D721Med (cell line): ENCODE data around the gene ZHX3.

Source experiments
- DNase-seq: peaks from one replicate; pipeline ENCODE4 v3.0.0; 2011; ENCODE audit warnings: low spot score; ENCODE audit not compliant: insufficient read length
- FAIRE-seq: peaks from 2 replicates; lab custom pipeline; 2011; peaks lifted over from hg19 to GRCh38; lab: Jason Lieb, UNC
- TF ChIP-seq, protein P1 (sequence below): IDR thresholded peaks from 2 replicates; pipeline ENCODE4 v1.5.1; 2012; ENCODE audit warnings: mild to moderate bottlenecking, control low read depth; ENCODE audit not compliant: insufficient read depth; ENCODE audit errors: missing control alignments

The ZHX3 gene

DNA sequence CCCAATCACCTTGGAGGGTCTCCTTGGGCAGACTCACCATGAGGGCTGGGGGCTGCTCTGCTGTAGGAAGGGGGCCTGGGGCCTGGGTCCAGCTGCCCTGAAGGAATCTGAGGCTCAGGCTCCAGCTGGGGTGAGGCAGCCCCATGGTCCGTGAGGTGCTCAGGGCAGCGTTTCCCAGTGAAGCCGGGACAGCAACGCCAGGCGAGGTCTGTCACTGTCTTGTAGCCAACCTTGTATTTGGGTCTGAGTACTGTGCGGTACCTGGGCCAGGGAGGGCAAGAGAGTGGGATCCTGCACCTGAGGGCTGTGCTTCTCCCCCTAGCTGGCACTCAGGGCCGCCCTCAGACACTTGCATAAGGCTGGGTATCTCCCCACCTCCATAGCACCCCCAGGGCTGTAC lies 46.1 kb upstream of the ZHX3 start:
- FAIRE-seq (no peak), DNase-seq (no peak)
- TF ChIP-seq, protein P1, sequence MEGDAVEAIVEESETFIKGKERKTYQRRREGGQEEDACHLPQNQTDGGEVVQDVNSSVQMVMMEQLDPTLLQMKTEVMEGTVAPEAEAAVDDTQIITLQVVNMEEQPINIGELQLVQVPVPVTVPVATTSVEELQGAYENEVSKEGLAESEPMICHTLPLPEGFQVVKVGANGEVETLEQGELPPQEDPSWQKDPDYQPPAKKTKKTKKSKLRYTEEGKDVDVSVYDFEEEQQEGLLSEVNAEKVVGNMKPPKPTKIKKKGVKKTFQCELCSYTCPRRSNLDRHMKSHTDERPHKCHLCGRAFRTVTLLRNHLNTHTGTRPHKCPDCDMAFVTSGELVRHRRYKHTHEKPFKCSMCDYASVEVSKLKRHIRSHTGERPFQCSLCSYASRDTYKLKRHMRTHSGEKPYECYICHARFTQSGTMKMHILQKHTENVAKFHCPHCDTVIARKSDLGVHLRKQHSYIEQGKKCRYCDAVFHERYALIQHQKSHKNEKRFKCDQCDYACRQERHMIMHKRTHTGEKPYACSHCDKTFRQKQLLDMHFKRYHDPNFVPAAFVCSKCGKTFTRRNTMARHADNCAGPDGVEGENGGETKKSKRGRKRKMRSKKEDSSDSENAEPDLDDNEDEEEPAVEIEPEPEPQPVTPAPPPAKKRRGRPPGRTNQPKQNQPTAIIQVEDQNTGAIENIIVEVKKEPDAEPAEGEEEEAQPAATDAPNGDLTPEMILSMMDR, result no peak

GRCh38 chr20:41362748-41363140 lies 45.2 kb upstream of the ZHX3 start:
- DNase-seq, result no peak
- no peak for FAIRE-seq

DNA sequence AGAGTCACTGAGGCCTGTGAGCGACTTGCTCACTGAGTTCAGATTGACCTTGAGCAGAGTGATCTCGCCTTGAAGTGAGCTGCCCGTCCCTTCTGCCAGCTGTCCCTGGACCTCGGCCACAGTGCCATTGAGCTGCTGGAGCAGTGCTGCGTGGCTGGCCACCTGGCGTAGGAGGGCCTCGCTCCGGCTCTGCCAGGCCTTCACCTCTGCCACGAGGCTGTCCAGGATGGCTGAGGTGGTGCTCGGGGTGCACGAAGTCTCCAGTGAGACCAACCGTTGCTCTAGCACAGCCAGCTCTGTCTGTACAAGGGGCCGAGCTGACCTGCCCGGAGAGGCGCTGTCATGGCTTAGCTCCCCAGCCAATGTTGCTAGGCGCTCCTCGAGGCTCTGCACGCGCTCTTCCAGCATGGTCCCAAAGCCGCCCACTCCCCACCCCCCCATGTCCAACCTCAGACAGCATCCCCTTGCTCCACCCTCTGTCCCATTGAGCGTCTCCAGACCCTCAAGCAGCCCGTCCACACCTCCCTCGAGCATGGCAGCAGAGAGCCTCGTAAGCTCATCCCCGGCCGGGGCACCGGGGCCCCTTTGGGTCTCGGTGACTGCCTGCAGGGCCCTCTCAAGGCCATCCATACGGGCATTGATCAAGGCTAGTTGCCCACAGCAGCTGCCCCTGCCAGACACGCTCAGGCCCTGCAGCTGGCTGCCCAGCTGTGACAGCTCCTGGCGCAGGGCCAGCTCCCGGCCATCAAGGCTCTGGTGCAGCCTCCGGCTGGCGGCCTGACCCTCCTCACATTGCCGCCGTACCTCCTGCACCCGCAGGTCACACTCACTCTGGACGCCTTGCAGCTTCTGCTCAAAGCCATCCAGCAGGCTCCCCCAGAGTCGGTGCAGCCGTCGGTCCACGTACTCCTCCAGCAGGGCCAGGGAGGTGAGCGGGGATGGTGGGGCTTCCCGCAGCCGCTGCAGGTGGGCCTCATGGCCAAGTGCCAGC lies 44.5 kb upstream of the ZHX3 start:
- TF ChIP-seq, protein P1, result no peak
- FAIRE-seq (no peak), DNase-seq (no peak)

More at GRCh38 chr20:41362748-41363140, 45.2 kb upstream of the ZHX3 start:
- TF ChIP-seq, protein P1, result no peak

DNA sequence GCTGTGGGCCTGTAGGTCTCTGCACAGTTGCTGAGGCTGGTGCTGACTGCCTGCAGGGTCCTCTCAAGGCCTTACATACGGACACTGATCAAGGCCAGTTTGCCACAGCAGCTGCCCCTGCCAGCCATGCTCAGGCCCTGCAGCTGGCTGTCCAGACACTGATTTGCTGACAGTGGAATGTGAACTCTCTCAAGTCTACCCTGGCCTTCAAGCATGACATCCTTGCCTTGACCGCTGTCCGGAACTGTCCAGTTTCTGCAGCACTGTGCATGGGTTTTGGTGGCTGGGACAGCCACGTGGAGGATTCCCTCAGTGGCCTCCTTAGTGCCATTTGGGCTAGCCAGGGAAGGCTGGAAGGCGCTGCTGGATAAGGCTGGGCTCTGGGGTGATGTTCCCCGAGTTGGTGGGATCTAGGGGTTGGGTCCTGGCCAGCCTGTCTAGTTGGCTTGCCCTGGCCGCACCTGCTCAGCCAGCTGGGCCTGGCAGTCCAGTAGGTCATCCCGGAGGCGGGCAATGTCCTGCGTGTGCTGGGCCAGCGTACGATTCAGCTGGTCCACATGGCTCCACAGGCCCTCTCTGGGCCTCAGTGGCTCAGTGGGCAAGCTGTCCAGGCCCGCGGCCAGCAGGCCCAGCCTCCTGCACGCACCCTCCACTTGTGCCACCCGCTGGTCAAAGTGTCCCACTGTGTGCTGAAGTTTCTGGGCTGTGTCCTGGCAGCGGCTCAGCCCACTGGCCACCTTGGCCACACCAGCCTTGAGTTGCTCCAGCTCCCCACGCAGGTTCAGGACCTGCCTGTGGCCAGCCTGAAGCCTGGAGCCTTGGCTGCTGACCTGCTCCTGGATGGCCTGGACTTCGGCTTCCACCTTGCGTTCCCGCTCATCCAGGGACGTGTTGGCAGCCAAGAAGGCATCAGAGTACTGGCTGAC lies 43.6 kb upstream of the ZHX3 start:
- TF ChIP-seq, protein P1, result no peak
- FAIRE-seq (no peak), DNase-seq (no peak)

- DNase-seq (no peak), FAIRE-seq (no peak)
- TF ChIP-seq, protein P1, result no peak
Measured at GRCh38 chr20:41359541-41360011, 42.0 kb upstream of the ZHX3 start.

DNA sequence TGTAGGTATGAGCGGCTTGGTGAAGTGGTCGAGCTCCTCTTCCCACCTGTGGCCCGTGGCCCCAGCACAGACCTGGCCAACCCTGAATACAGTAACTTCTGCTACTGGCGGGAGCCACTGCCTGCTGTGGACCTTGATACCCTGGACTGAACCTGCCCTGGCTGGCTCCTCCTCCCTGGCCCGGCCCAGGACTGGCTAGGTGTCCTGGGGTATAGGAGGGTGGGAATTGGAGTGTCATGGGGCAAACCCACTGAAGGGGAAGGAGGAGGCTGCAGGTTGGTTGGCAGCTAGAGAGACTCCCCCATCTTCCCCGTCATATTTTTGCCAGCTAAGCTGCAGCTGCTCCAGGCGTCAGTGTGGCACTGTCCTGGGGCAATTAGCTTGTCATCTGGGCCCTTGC lies 41.2 kb upstream of the ZHX3 start:
- FAIRE-seq, result no peak
- no peak for DNase-seq
- TF ChIP-seq, protein P1, result no peak
